Transverse colon (tissue), 4 donors: ENCODE data around the gene RASEF.

Experiments used
- EP300 ChIP-seq: sonication (generic); formaldehyde crosslinking; IDR thresholded peaks from one replicate; pipeline ENCODE4 v1.6.1; 2017; ENCODE audit warnings: antibody characterized with exemption, low read depth
- POLR2A ChIP-seq: fragments of 450-650 bp; IDR thresholded peaks from one replicate; pipeline ENCODE4 v1.6.1; 2016; ENCODE audit warnings: antibody characterized with exemption, mild to moderate bottlenecking, moderate library complexity
- POLR2AphosphoS5 ChIP-seq, 3 donors: sonication (generic); formaldehyde crosslinking; IDR thresholded peaks; one replicate each; pipeline ENCODE4 v1.6.1; 2016; ENCODE audit warnings: antibody characterized with exemption in 3 of 3
- TF ChIP-seq, protein P1 (sequence below), 5 experiments: fragments of 200-600 bp in 3 of 5; fragments of 450-650 bp in 2 of 5; sonication (generic) in 3 of 5; IDR thresholded peaks; 1 replicate in 2 of 5; 2 replicates in 3 of 5; pipeline ENCODE4 v1.5.1; 2016 to 2017; ENCODE audit warnings: antibody characterized with exemption in 5 of 5, inconsistent platforms in 3 of 5, mild to moderate bottlenecking in 2 of 5, moderate library complexity in 1 of 5

DNA sequence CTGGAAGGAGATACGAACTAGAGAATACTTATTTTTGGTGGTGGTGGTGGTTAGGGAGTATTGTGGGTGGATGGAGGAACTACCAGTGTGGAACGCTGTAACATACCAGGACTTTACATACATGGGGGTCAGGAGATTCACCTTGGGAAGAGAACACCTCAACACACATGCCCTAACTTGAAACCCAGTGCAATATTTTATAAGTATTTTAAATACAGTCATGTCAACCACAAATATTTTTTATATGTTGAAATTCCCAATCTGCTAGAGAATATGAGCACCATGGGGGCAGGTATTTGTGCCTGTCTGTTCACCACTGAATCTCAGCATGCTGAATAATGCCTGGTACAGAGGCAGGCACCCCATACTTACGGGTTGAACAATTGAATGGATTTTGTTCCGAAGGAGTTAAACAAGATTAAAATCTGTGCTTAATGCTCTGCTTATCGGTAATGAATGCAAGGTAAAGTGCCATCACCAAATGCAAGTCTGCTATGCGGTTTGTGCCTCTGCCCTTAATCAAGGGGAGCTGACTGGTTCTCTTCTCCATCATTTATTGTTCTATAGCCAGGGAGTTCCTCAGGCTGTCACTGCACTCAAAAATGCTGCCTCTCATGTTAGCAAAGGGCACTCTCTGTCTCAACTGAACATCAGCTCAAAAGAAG, 65.3 kb downstream of the RASEF start:
- no peak for TF ChIP-seq POLR2A
- TF ChIP-seq, protein P1, sequence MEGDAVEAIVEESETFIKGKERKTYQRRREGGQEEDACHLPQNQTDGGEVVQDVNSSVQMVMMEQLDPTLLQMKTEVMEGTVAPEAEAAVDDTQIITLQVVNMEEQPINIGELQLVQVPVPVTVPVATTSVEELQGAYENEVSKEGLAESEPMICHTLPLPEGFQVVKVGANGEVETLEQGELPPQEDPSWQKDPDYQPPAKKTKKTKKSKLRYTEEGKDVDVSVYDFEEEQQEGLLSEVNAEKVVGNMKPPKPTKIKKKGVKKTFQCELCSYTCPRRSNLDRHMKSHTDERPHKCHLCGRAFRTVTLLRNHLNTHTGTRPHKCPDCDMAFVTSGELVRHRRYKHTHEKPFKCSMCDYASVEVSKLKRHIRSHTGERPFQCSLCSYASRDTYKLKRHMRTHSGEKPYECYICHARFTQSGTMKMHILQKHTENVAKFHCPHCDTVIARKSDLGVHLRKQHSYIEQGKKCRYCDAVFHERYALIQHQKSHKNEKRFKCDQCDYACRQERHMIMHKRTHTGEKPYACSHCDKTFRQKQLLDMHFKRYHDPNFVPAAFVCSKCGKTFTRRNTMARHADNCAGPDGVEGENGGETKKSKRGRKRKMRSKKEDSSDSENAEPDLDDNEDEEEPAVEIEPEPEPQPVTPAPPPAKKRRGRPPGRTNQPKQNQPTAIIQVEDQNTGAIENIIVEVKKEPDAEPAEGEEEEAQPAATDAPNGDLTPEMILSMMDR (IDR thresholded peaks at IDR 0.05) = no peak
- no peak for TF ChIP-seq POLR2AphosphoS5 (IDR thresholded peaks at IDR 0.05)
- no peak for TF ChIP-seq EP300
